GM12873 (cell line): Measurements from ENCODE around the gene PPP2R2B.

ENCODE experiments used
- CTCF ChIP-seq: IDR thresholded peaks from 2 replicates; pipeline ENCODE4 v1.5.1; 2012; ENCODE audit warnings: low read depth, mild to moderate bottlenecking, moderate library complexity, low read length, control low read depth; ENCODE audit not compliant: insufficient read depth; ENCODE audit errors: missing control alignments

PPP2R2B gene

GRCh38 chr5:146848133-146848532, 30.4 kb downstream of the PPP2R2B start:
- TF ChIP-seq CTCF: no peak

- no peak for TF ChIP-seq CTCF
Observed at GRCh38 chr5:146840016-146840415, 38.5 kb downstream of the PPP2R2B start.

GRCh38 chr5:146836226-146836842, 42.2 kb downstream of the PPP2R2B start:
- no peak for TF ChIP-seq CTCF

- no peak for TF ChIP-seq CTCF
Observed at GRCh38 chr5:146832985-146833732, 45.4 kb downstream of the PPP2R2B start.

- TF ChIP-seq CTCF: no peak
Observed at GRCh38 chr5:146828385-146828784, 50.2 kb downstream of the PPP2R2B start.

- no peak for TF ChIP-seq CTCF
Observed at GRCh38 chr5:146827901-146828300, 50.7 kb downstream of the PPP2R2B start.

- no peak for TF ChIP-seq CTCF
Observed at GRCh38 chr5:146825033-146825432, 53.5 kb downstream of the PPP2R2B start.
